Bronchial epithelial cell (primary cell): ENCODE data around the gene PTPRT. TPM values are rescaled to one million over a fixed set of nuclear protein-coding genes. Genes with fewer than 3 reads are reported as not detected.
"Not testable (repeated sequence)": the region's sequence is repeated elsewhere in the genome, so short reads cannot be mapped to it uniquely, and the experiment has no call there.

Experiments
- DNase-seq: peaks from one replicate; pipeline ENCODE4 v3.0.0-alpha.2; 2010; ENCODE audit warnings: low read depth
- FAIRE-seq: peaks from 2 replicates; lab custom pipeline; 2011; peaks lifted over from hg19 to GRCh38; lab: Jason Lieb, UNC
- H3K27me3 ChIP-seq: 2 replicates; pipeline ENCODE4 v1.5.1; 2011; ENCODE audit warnings: low read length; ENCODE audit not compliant: control insufficient read depth, insufficient read depth
- H3K36me3 ChIP-seq: 2 replicates; pipeline ENCODE4 v1.5.1; 2011; ENCODE audit warnings: low read length; ENCODE audit not compliant: control insufficient read depth, insufficient read depth
- H3K4me3 ChIP-seq: 2 replicates; pipeline ENCODE4 v1.5.1; 2011; ENCODE audit warnings: mild to moderate bottlenecking, low read depth, low read length, control low read depth
- total RNA-seq: library from RNA; depleted of rRNA; stranded (reverse); fragments of >200 nt; gene quantifications from 2 replicates; pipeline ENCODE4 v1.2.1, GENCODE V29; 2014
- TF ChIP-seq, protein P1 (sequence below): IDR thresholded peaks from 2 replicates; pipeline ENCODE4 v1.5.1; 2011; ENCODE audit warnings: mild to moderate bottlenecking, moderate library complexity, low read length, control low read depth, inconsistent platforms; ENCODE audit not compliant: insufficient read depth, severe bottlenecking

The PTPRT gene
- total RNA-seq, 1 donor from 2014 or later: not detected

DNA sequence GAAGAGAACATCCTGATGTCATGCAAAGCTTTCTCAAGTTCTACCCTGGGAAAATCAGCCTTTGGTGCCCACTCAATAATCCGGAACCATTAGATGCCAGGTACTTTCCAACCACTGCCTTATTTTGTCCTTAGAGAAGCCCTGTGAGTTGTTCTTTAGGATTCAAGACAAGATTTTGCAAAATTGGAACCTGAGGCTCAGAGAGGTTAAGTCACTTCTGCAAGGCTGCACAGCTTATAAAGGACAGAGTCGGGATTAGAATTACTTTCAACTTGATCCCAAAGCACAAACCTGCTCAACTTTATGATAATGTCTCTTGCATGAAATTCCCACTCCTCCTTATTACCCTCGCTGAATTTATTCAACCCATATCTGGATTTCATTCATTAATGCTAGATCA lies 287.2 kb downstream of the PTPRT start:
- no peak overlapping the region for H3K4me3 ChIP-seq
- no peaks in the 10 kb centered on the region for H3K27me3 ChIP-seq
- TF ChIP-seq, protein P1, sequence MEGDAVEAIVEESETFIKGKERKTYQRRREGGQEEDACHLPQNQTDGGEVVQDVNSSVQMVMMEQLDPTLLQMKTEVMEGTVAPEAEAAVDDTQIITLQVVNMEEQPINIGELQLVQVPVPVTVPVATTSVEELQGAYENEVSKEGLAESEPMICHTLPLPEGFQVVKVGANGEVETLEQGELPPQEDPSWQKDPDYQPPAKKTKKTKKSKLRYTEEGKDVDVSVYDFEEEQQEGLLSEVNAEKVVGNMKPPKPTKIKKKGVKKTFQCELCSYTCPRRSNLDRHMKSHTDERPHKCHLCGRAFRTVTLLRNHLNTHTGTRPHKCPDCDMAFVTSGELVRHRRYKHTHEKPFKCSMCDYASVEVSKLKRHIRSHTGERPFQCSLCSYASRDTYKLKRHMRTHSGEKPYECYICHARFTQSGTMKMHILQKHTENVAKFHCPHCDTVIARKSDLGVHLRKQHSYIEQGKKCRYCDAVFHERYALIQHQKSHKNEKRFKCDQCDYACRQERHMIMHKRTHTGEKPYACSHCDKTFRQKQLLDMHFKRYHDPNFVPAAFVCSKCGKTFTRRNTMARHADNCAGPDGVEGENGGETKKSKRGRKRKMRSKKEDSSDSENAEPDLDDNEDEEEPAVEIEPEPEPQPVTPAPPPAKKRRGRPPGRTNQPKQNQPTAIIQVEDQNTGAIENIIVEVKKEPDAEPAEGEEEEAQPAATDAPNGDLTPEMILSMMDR: no peak
- no peak for DNase-seq
- no peaks in the 10 kb centered on the region for H3K36me3 ChIP-seq
- FAIRE-seq: no peak

DNA sequence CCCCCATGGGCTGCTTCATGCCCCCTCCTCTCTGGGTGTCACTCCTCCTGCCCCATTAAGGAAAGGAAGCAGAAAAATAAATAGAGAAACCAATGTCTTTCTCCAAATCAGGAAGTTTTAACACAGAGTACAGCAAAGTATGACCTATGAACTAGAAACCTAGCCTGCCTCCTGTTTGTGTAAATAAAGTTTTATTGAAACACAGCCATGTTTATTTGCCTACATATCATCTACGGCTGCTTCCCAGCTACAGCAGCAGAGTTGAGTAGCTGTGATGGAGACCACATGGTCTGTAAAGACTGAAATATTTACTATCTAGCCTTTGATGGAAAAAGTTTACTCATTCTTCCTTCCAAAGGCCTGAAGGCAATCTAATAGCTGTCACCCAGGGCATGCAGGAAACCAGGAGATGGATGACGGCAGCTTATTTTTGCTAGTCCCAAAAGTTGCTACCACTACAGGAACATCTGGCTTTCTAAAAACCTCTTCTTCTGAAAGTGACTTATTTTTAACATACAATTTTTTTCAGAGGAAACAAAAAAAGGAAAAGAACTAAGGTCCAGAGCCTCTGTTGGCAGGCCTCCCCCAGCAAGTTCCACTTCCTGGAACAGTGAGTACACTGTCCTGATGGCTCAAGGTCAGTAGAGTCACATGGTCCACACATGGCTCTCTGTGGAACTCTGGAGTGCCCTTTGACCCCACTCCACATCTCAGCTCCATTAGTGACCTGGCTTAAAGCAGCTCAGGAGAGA lies 287.8 kb downstream of the PTPRT start:
- FAIRE-seq: no peak
- Histone ChIP-seq H3K36me3 (no peaks in the 10 kb centered on the region), H3K27me3 (no peaks in the 10 kb centered on the region), H3K4me3 (no peak overlapping the region)
- DNase-seq: no peak
- TF ChIP-seq, protein P1: no peak

DNA sequence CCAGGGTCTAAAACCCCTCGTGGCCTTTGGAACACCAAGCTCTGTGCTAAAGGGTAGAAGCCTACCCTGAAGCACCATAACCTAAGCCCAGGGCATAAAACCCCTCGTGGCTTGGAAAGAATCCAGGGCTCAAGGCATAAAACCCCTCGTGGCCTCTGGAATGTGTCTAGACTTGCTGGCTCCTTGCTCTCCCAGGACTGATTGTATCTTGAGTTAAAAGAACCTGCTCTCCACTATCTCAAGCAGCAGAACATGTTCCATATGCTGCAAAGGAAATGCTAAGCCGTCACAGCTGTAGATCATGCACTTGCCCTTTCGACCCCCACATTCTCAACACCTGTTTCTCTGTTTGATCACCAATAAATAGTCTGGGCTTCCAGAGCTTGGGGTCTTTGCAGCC lies 288.9 kb downstream of the PTPRT start:
- H3K4me3 ChIP-seq, H3K27me3 ChIP-seq, H3K36me3 ChIP-seq, DNase-seq, FAIRE-seq: not testable (repeated sequence)

DNA sequence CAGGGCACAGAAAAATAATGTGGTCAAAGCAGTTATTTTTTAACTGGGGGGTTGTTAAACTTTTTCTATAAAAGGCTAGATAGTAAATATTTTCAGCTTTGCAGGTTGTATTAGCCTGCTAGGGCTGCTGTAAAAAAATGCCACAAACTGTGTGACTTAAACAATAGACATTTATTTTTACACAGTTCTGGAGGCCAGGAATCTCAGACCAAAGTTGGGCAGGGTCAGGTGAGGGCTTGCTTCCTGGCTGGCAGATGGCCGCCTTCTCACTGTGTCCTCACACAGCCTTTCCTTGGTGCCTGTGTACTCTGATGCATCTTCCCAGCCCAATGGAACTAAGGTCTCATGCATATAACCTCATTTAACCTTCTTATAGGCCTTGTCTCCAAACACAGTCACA lies 294.7 kb downstream of the PTPRT start:
- Histone ChIP-seq H3K4me3 (no peak overlapping the region), H3K27me3 (no peaks in the 10 kb centered on the region), H3K36me3 (no peaks in the 10 kb centered on the region)
- TF ChIP-seq, protein P1: no peak
- no peak for DNase-seq
- FAIRE-seq: no peak

DNA sequence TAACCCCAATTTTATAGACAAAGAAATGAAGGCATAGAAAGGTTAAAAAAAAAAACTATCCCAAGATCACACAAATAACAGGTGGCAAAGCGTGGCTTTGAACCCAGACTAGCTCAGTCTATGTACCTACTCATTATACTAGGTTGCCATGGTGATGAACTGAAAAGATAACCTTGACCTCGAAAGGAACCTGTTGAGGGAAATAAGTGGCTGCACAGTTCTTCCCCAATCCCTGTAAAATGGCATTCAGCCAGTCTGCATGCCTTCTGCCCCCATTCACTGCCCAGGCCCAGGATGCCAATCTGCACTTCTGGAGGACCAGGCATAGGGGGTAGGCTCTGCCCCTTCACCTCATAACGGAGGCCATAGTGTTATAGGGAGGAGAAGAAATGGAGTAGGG lies 295.2 kb downstream of the PTPRT start:
- no peak for FAIRE-seq
- Histone ChIP-seq H3K36me3 (no peaks in the 10 kb centered on the region), H3K27me3 (no peaks in the 10 kb centered on the region), H3K4me3 (no peak overlapping the region)
- TF ChIP-seq, protein P1: no peak
- no peak for DNase-seq

DNA sequence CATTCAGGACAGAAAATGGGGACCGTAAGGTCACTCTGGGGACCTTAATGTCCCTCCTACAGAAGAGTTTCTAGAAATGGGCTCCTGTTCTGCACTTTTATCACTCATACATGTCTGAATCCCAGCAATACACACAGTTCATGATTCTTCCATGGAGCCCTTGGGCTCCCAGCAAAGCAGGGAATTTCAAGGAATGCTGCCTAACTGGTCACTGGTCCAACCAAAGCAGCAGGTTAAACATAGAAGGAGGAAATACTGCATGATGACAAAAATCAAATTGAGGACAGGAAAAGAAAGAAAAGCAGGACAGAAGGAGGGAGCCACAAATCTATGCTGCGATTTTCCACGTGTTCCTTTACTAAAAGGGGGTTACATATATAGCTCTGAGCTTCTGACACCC lies 300.2 kb downstream of the PTPRT start:
- FAIRE-seq (no peak), DNase-seq (no peak)
- Histone ChIP-seq H3K4me3 (no peak overlapping the region), H3K27me3 (no peaks in the 10 kb centered on the region), H3K36me3 (no peaks in the 10 kb centered on the region)
- TF ChIP-seq, protein P1: no peak
